Trophoblast cell (in vitro differentiated cells and primary cell): ENCODE data around the gene TMC4.

Experiments used
- DNase-seq, 2 donors: peaks; one replicate each; pipeline ENCODE4 v3.0.0-alpha.2; 2016
- H2AFZ ChIP-seq: 2 replicates; pipeline ENCODE4 v1.6.1; 2013; ENCODE audit warnings: low read length, moderate library complexity, mild to moderate bottlenecking; ENCODE audit not compliant: insufficient read depth, poor library complexity
- H2AK5ac ChIP-seq: 2 replicates; pipeline ENCODE4 v1.6.1; 2013; ENCODE audit warnings: mild to moderate bottlenecking, low read length
- H2BK120ac ChIP-seq: 2 replicates; pipeline ENCODE4 v1.6.1; 2013; ENCODE audit warnings: low read length, mild to moderate bottlenecking, moderate library complexity; ENCODE audit not compliant: insufficient read depth, poor library complexity
- H2BK12ac ChIP-seq: 2 replicates; pipeline ENCODE4 v1.6.1; 2013; ENCODE audit warnings: mild to moderate bottlenecking, low read length, moderate library complexity
- H2BK5ac ChIP-seq: 2 replicates; pipeline ENCODE4 v1.6.1; 2013; ENCODE audit warnings: low read length, low read depth, moderate library complexity, mild to moderate bottlenecking; ENCODE audit not compliant: poor library complexity
- H3K14ac ChIP-seq: 2 replicates; pipeline ENCODE4 v1.6.1; 2013; ENCODE audit warnings: mild to moderate bottlenecking, low read length
- H3K18ac ChIP-seq: 2 replicates; pipeline ENCODE4 v1.6.1; 2013; ENCODE audit warnings: mild to moderate bottlenecking, low read length
- H3K23ac ChIP-seq: 2 replicates; pipeline ENCODE4 v1.6.1; 2013; ENCODE audit warnings: low read length
- H3K27ac ChIP-seq: 2 replicates; pipeline ENCODE4 v1.5.1; 2013; ENCODE audit warnings: low read depth, mild to moderate bottlenecking, inconsistent platforms, low read length, moderate library complexity
- H3K27me3 ChIP-seq: 2 replicates; pipeline ENCODE4 v1.6.1; 2013; ENCODE audit warnings: inconsistent platforms, mild to moderate bottlenecking, low read length, moderate library complexity; ENCODE audit not compliant: insufficient read depth
- H3K36me3 ChIP-seq, 2 experiments: 1 replicate in 1 of 2; 2 replicates in 1 of 2; pipeline ENCODE4 v1.6.1; 2013; ENCODE audit warnings: low read length in 2 of 2, mild to moderate bottlenecking in 2 of 2, moderate library complexity in 1 of 2; ENCODE audit not compliant: insufficient read depth in 2 of 2, control insufficient read depth in 1 of 2
- H3K4ac ChIP-seq: 2 replicates; pipeline ENCODE4 v1.6.1; 2013; ENCODE audit warnings: low read depth, mild to moderate bottlenecking, low read length, moderate library complexity
- H3K4me1 ChIP-seq, 2 experiments: 1 replicate in 1 of 2; 2 replicates in 1 of 2; pipeline ENCODE4 v1.6.1; 2013; ENCODE audit warnings: low read length in 2 of 2, mild to moderate bottlenecking in 2 of 2, moderate library complexity in 1 of 2; ENCODE audit not compliant: insufficient read depth in 2 of 2, control insufficient read depth in 1 of 2
- H3K4me2 ChIP-seq: 2 replicates; pipeline ENCODE4 v1.6.1; 2013; ENCODE audit warnings: inconsistent platforms, mild to moderate bottlenecking, low read length, moderate library complexity
- H3K4me3 ChIP-seq: 2 replicates; pipeline ENCODE4 v1.5.1; 2013; ENCODE audit warnings: mild to moderate bottlenecking, low read depth, low read length, inconsistent platforms
- H3K79me1 ChIP-seq: one replicate; pipeline ENCODE4 v1.6.1; 2013; ENCODE audit warnings: low read length
- H3K79me2 ChIP-seq: 2 replicates; pipeline ENCODE4 v1.6.1; 2013; ENCODE audit warnings: low read length, mild to moderate bottlenecking; ENCODE audit not compliant: control insufficient read depth, insufficient read depth, poor library complexity
- H3K9ac ChIP-seq: 2 replicates; pipeline ENCODE4 v1.6.1; 2013; ENCODE audit warnings: mild to moderate bottlenecking, low read length
- H3K9me3 ChIP-seq: 2 replicates; pipeline ENCODE4 v1.6.1; 2013; ENCODE audit warnings: low read depth, mild to moderate bottlenecking, control low read depth, inconsistent platforms, low read length; ENCODE audit not compliant: insufficient read depth
- H4K12ac ChIP-seq: 2 replicates; pipeline ENCODE4 v1.6.1; 2013; ENCODE audit warnings: low read depth, mild to moderate bottlenecking, low read length, moderate library complexity
- H4K8ac ChIP-seq: 2 replicates; pipeline ENCODE4 v1.6.1; 2013; ENCODE audit warnings: low read depth, mild to moderate bottlenecking, low read length, moderate library complexity
- H4K91ac ChIP-seq: one replicate; pipeline ENCODE4 v1.6.1; 2013; ENCODE audit warnings: low read depth, mild to moderate bottlenecking, low read length, moderate library complexity
- WGBS: extraction: QIAGEN DNeasy Blood & Tissue Kit; methylation state at CpG from one replicate; pipeline ENCODE4 v1.1.7; 2013; ENCODE audit warnings: missing lambda C conversion rate; ENCODE audit not compliant: insufficient read length, insufficient coverage; ENCODE audit errors: extremely low coverage; 5-methylcytosine and 5-hydroxymethylcytosine counted together

Gene TMC4

GRCh38 chr19:54147676-54148075, 25.3 kb downstream of the TMC4 start:
- Histone ChIP-seq H4K12ac (no peak overlapping the region), H2BK12ac (no peak overlapping the region), H3K27me3 (no peaks in the 10 kb centered on the region), H4K91ac (no peak overlapping the region), H2AK5ac (no peak overlapping the region), H3K79me2 (no peaks in the 10 kb centered on the region), H3K14ac (no peak overlapping the region), H3K9me3 (peaks cover 1% of the 10 kb centered on the region), H3K27ac (no peak overlapping the region), H3K4ac (no peak overlapping the region), H2BK120ac (no peak overlapping the region), H4K8ac (no peak overlapping the region), H3K23ac (no peak overlapping the region), H2AFZ (no peak overlapping the region), H3K79me1 (no peaks in the 10 kb centered on the region), H3K4me1 (no peaks in the 10 kb centered on the region), H3K4me2 (no peak overlapping the region), H3K18ac (no peak overlapping the region), H3K36me3 (peaks cover 96 to 98% of the 10 kb centered on the region in 2 experiments), H3K4me3 (no peak overlapping the region), H3K9ac (no peak overlapping the region), H2BK5ac (no peak overlapping the region)
- WGBS, result no CpG with 5 or more reads among the region's 3 CpGs
- DNase-seq, result no peak

GRCh38 chr19:54145541-54146158, 27.3 kb downstream of the TMC4 start:
- no peaks in the 10 kb centered on the region for H3K79me1 ChIP-seq
- WGBS, result no CpG with 5 or more reads among the region's 28 CpGs
- H3K23ac ChIP-seq, result no peak overlapping the region
- H2BK12ac ChIP-seq, result no peak overlapping the region
- H4K8ac ChIP-seq, result no peak overlapping the region
- no peak overlapping the region for H3K4me2 ChIP-seq
- H2BK120ac ChIP-seq, result no peak overlapping the region
- no peak overlapping the region for H2AK5ac ChIP-seq
- H4K12ac ChIP-seq, result peak overlapping the region; percentile 27
- H3K36me3 ChIP-seq, result peaks cover 91 to 92% of the 10 kb centered on the region in 2 experiments
- H2AFZ ChIP-seq, result no peak overlapping the region
- H3K27me3 ChIP-seq, result no peaks in the 10 kb centered on the region
- H4K91ac ChIP-seq, result no peak overlapping the region
- DNase-seq, result no peak
- no peak overlapping the region for H3K27ac ChIP-seq
- no peak overlapping the region for H2BK5ac ChIP-seq
- H3K9ac ChIP-seq, result no peak overlapping the region
- no peak overlapping the region for H3K4ac ChIP-seq
- H3K9me3 ChIP-seq, result no peaks in the 10 kb centered on the region
- no peak overlapping the region for H3K4me3 ChIP-seq
- no peaks in the 10 kb centered on the region for H3K4me1 ChIP-seq
- no peak overlapping the region for H3K18ac ChIP-seq
- peaks cover under 1% of the 10 kb centered on the region for H3K79me2 ChIP-seq
- no peak overlapping the region for H3K14ac ChIP-seq

- H2BK120ac ChIP-seq, result no peak overlapping the region
- H3K27ac ChIP-seq, result no peak overlapping the region
- no peak overlapping the region for H3K23ac ChIP-seq
- H2BK12ac ChIP-seq, result no peak overlapping the region
- no peak overlapping the region for H4K12ac ChIP-seq
- no peak overlapping the region for H3K4me3 ChIP-seq
- H3K4ac ChIP-seq, result no peak overlapping the region
- no peak overlapping the region for H2AFZ ChIP-seq
- peaks cover 6 to 10% of the 10 kb centered on the region in 2 experiments for H3K4me1 ChIP-seq
- no peaks in the 10 kb centered on the region for H3K27me3 ChIP-seq
- no peak for DNase-seq
- H3K79me1 ChIP-seq, result peaks cover 7% of the 10 kb centered on the region
- no peak overlapping the region for H4K91ac ChIP-seq
- no peak overlapping the region for H3K4me2 ChIP-seq
- no peaks in the 10 kb centered on the region for H3K9me3 ChIP-seq
- no peak overlapping the region for H2BK5ac ChIP-seq
- H3K9ac ChIP-seq, result no peak overlapping the region
- H4K8ac ChIP-seq, result no peak overlapping the region
- 100% methylated on average over 3 of the region's 7 CpGs for WGBS
- H3K14ac ChIP-seq, result no peak overlapping the region
- no peak overlapping the region for H2AK5ac ChIP-seq
- peaks cover 74 to 81% of the 10 kb centered on the region in 2 experiments for H3K36me3 ChIP-seq
- H3K79me2 ChIP-seq, result peaks cover 31% of the 10 kb centered on the region
- H3K18ac ChIP-seq, result no peak overlapping the region
Observed at GRCh38 chr19:54142166-54142780, 30.7 kb downstream of the TMC4 start.

- H3K27ac ChIP-seq, result no peak overlapping the region
- WGBS, result no CpG with 5 or more reads among the region's 3 CpGs
- H3K14ac ChIP-seq, result no peak overlapping the region
Observed at GRCh38 chr19:54141356-54141755, 31.6 kb downstream of the TMC4 start.

More at GRCh38 chr19:54141356-54141755, 31.6 kb downstream of the TMC4 start:
- Histone ChIP-seq H3K18ac (no peak overlapping the region), H2BK12ac (no peak overlapping the region), H2AK5ac (no peak overlapping the region), H3K4me2 (no peak overlapping the region), H3K4ac (peak overlapping the region; percentile 50), H2AFZ (no peak overlapping the region), H3K4me3 (no peak overlapping the region), H4K8ac (no peak overlapping the region), H3K9ac (no peak overlapping the region), H3K79me1 (peaks cover 8% of the 10 kb centered on the region), H2BK120ac (no peak overlapping the region), H3K79me2 (peaks cover 31% of the 10 kb centered on the region), H4K12ac (no peak overlapping the region), H3K23ac (no peak overlapping the region), H3K9me3 (no peaks in the 10 kb centered on the region), H2BK5ac (no peak overlapping the region), H4K91ac (no peak overlapping the region), H3K27me3 (no peaks in the 10 kb centered on the region), H3K4me1 (peaks cover 6 to 10% of the 10 kb centered on the region in 2 experiments), H3K36me3 (peaks cover 65 to 72% of the 10 kb centered on the region in 2 experiments)
- no peak for DNase-seq
